Measurements from ENCODE around the gene ADAM30.

DNA sequence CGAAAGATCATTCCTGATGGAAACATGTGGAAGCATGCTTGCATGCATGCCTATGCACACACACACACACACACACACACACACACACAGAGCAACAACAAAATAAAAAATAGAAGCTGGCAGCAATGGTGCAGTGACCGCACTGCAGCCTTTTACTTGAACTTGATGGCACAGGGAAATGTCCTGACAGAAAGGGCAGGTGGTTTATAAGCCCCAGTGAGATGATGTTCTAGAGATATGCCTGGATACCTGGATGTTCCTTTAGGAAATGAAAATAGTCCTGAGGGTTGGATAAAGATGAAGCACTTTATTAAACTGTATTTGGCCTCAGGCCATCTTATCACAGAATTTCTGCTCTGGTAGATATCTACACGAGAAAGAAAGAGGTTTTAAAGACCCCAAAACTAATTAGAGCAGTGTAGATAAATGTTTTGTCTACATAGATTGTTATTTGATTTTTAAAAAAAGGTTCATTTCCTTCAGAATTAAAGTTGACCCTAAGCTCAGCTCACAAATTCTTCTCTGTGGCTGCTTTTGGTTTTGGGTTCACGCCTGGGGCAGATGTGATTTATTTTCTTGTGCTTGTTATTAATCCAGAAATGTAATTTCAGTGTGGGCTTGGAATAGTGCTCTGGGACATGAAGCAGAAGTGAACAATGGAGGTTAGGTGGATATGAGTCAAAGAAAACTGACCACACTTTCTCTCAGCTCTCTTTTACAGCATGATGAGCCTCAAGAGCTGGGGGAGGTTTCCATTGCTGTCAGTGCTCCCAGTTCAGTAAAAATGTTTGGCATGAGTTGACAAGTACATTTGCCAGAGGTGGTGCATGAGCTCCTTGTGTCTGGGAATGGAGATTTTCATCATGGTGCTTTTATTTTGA is 22.9 kb downstream of the ADAM30 start:
- TF ChIP-seq EZH2phosphoT487 (IDR thresholded peaks at IDR 0.05; ENCODE audit: insufficient read depth, low read depth): no peak
- TF ChIP-seq EZH2 (IDR thresholded peaks at IDR 0.05; ENCODE audit: insufficient read depth, poor library complexity, severe bottlenecking): no peak

Measured in GM23248 (cell line).